Activated T-cell treated with anti-CD3 and anti-CD28 coated beads for 48 hours (primary cell): Measurements from ENCODE around the gene BDNF.
"Not testable (repeated sequence)": the region's sequence is repeated elsewhere in the genome, so short reads cannot be mapped to it uniquely, and the experiment has no call there.

ENCODE experiments used
- DNase-seq: peaks from one replicate; pipeline ENCODE4 v3.0.0-alpha.2; 2020; ENCODE audit warnings: low read depth

The BDNF gene

DNA sequence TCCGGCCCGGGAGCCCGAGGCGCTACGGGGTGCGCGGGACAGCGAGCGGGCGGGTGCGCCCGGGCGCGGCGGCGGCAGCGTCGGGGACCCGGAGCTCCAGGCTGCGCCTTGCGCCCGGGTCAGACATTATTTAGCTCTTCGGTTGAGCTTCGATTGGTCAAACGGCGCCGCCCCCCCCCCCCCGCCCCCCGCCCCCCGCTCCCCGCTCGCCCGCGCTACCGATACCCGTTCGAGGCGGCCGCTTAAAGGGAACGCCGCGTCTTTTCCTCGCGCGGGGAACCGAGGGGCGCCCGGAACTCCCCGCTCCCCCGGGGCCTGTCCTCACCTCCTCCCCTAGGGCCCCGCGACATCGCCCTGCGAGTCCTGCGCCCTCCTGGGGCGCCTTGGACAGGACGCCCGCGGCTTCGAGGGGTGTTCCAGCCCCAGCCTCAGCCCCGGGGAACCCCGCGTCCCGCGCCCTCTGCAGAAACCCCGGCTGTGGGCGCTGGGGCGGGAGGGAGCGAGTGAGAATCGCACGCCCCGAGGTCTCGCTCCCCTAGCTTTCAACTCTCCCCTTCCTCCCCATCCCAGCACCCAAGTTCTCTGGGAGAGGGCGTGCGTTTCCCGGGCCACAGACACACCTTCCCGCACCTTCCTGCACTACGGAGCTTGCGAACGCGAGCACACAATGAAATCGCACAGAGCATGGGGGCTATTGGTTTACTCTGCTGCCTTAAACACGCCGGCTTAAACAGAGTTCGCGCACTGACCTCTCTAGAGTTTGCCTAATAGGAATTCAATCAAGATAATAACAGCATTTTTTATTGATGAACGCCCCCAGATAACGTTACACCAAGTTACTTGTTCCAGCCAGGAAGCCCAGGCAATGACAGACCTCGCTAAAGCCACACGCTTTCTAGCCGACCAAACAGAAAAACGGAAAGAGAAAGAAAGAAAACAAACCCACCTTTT lies at the start of gene BDNF:
BDNF (minus strand) TSS at position 105 of the 951 bp plus-strand sequence. CDS start 41,891 bp downstream, outside the sequence.
- DNase-seq: no peak

DNA sequence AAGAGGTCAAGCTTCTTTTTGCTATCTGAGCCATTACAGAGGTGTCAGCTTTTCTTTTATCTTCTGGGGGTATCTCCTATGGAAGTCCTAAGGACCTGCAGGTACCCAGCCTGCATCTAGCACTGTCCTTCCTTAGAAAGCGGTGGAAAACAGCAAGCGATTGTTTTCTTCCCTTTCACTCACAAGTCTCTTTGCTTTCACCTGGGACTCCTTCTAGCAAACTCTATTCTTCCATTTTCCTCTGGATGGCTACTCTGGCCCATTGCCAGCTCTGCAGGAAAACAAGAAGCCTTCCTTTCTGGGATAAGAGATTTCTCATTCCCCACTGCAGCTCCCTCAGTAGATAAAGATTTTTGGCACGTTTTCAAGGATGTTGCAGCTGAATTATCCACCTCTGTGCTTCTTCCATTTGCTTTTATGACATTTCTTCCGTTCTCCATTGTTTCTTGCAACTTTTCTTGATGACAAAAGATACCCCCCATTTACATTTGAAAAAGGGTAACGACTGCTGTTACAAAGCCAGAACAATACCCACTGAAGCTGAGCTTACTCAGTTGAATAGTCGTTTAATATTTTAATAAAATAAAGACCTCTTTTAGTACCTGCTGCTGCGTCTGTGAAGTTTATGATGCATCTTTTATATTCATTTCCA lies 40.2 kb upstream of the BDNF start:
- no peak for DNase-seq

DNA sequence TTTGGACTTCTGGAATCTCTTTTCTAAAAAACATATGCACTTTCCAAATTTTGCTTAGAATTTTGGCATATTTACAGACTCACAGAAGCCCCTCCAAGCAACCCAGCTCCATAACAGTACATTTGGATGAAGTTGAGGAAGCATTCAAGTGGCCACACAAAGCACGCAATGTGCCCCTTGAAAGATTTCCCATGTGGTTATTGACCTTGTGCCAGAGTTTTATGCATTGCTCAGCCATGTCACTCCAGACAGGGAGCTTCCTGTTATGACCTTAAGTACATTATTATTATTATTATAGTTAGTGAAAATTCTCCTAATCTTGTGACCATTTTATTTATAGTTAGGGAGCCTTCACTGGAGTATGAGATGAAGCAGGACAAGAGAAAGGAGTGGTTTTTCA lies 35.0 kb upstream of the BDNF start:
- no peak for DNase-seq

DNA sequence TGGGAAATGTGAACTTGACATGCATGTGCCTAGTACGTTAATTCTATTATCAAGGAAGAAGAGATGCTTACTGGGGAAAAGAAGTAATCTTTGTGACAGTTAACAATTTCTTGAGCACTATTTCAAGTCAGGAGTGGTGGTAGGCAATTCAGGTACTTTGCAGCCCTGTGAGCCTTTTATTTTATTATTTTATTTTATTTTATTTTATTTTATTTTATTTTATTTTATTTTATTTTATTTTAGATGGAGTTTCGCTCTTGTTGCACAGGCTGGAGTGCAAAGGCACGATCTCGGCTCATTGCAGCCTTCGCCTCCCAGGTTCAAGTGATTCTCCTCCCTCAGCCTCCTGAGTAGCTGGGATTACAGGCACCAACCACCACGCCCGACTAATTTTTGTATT lies 31.5 kb upstream of the BDNF start:
- not testable (repeated sequence) for DNase-seq

DNA sequence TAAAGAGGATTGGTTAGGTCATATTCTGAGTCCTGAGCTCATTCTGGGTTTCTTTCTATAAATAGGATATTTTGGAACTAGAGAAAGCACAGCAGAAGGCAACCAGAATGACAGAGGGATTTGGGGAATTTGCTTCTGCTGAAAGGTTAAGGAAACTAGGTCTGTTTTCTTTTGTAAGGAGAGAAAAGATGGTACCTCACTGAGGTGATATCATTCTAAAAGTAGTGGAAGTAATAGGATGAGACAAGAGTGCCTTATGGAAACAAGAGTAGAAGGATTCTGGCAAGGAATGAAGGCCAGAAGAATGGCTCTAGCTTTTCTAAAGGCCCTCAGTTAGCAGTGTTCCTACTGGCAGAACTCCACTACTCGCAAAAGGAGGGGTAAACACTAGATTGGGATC lies 26.7 kb upstream of the BDNF start:
- no peak for DNase-seq

DNA sequence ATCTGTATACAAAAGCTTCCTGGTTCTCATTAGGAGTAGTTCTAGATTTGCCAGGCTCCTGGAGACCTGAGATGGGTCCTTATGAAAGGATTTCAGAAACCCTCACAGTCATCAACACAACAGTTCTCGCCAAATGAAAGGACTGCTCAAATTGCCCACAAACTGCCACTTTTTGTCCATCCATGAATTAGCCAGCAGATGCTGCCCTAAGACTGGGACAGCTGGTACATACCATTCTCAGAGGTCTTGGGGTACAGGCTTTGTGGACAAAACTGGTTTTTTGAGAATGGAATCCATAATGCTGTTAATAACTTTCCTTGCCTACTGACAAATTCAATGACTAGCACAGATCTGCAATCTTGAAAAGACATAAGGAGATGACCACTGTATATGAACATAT lies 23.4 kb upstream of the BDNF start:
- no peak for DNase-seq

DNA sequence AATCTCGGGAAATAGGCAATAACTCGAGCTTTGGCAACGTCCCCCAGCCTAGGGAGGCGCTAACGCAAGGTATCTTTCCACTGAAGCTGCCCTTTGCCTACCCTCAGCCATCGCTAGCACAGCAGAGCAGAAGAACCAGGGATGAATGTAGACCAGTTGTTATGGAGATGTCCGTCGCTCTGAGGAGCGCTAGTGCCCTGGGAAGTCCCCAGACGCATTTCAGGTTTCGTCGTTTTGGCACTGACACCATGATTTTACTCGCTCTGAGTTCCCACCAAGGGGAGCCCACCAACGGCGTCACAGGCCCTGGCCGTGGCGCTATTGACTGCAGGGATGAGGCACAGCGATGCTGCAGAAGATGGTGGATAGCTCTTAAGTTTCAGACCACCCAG lies 22.7 kb upstream of the BDNF start:
- no peak for DNase-seq

DNA sequence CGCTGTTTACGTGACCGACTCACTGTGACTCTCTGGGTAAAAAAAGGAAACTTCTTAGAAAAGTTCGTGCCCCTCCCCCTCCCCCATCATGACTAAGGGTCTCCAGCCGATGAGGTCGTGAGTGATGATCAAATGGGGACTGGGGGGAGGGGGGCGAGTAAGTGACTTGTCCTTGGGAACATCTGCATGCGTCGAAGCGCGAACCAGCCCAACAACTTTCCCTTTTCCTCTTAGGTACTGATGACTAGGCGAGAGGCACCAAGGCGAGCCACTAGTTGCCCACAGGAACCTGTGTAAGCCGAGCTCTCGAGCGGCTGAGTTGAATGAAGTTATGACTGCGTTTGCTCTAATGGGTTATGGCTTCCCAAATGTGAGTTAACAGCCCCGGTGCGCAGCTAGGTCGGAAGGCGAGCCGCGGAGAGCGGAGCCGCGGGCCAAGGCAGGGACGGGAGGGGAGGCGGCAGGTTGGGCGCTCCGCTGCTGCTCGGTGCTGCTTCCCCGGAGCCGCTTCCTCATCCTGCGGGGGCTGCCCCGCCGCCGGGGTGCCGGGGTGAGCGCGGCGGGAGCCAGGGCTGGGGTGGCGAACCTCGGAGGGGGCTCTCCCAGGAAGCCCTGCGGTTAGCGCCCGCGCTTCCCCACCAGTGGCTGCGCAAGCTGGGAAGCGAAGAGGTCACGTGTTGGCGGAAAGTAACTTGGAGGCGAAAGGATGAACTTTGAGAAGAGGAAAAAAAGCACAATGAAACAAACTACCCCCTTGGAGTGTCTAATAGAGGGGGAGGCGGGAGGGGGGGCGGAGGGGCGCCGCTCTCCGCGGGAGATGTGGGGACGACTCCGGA lies 22.1 kb upstream of the BDNF start:
- no peak for DNase-seq

DNA sequence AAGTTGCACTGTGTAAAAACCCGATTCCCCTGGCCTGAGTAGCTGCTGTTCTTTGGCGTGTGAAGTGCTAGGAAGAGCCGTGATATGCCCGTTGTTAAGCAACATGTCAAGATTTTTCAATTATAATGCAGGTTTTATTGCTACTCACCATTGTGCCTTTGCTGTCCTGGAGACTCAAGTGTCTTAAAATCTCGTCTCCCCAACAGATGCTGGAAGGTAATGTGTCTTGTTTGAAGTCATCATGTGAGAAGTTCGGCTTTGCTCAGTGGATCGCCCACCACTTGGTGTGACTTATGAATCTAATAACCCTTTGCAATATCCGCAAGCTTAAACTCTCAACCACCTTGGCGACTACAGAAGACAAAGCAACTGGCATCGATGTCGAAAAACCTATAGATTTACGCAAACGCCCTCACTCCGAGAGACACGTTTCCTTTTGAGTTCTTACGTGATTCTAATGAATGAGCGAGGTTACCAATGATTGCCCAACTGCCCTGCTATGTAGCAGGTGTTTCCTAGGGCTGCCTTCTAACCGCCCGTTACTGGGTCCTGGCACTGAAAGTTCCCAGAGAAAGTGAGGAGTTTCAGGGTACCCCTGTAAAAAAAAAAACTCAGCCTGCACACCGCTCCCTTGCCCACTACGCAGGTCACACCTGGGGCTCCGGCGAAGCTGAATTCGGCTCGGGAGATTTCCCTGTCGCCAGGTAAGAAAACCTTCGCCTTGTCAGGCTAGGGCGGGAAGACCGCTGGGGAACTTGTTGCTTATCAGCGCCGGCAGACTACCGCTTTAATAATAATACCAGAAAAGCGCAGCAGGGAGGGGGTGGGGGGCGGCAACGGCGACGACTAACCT lies 21.2 kb upstream of the BDNF start:
- DNase-seq: no peak

DNA sequence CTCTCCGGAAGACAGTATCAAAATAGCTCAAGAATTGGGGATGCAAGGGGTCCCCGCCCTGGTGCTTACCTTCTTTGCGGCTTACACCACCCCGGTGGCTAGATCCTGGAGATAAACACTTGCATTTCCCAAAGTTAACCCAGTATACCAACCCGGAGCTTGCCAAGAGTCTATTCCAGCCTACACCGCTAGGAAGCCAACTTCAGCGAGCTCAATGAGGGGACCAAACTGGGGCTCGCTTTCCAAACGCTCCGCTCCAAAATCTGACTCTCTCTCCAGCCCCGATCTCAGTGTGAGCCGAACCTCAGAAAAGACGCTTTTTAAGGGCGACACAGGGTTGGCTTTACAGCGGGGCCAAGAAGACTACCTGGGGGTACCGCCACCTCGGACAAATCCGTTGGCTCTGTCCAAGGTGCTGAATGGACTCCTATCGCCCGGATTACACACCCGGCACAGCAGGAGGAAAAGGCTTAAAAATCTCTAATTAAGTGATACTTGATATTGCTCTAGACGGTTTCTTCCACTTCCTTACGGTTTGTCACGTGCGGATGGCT lies 20.1 kb upstream of the BDNF start:
- DNase-seq: no peak

DNA sequence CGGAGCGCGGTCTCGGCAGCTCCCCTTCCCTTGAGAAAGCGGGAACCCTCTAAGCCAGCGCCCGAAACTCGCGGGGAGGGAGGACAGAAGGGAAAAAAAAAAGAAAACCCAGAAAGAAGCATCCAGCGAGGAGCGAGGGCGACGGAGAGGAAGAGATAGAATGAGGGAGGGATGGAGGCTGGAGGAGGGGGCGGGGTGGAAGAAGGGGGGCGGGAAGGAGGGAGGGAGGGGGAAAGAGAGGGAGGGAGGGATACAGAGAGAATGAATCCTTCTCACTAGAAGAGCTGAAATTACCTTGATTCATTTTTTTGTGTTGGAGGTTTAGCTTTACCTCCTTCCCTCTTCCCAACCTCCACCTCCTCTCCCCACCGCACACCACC lies 19.3 kb upstream of the BDNF start:
- DNase-seq: no peak

DNA sequence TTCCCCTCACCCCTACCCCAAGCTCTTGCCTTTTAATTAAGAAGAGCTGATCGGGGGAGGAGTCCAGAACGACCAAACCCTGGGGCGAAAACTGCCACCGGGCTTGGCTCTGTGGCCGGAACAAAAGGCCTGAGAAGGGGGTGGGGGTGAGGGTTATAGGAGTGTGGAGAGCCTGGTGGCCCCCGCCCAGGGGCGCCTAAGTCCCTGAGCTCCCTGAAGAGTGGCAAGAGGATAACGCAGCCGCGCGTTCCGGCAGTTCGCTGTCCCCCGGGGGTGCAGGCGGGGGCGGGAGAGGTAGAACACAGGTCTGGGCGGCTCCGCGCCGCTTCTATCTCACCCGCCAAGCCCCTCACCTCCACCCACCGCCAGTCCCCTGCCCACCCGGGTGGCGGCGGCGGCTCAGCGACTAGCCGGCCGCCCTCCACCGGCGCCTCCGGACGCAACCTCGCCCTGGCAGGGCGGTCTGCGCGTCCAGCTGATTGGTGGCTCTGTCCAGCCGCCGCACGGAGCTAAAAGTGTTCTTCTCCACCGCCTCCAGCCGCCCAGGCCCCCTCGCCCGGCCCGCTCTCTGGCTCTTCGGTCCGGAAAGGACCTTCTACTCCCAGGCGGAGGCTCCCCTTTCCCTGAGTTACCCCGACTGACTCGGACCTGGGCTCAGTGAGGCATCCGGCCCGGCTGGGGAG lies 18.7 kb upstream of the BDNF start:
- DNase-seq: no peak

DNA sequence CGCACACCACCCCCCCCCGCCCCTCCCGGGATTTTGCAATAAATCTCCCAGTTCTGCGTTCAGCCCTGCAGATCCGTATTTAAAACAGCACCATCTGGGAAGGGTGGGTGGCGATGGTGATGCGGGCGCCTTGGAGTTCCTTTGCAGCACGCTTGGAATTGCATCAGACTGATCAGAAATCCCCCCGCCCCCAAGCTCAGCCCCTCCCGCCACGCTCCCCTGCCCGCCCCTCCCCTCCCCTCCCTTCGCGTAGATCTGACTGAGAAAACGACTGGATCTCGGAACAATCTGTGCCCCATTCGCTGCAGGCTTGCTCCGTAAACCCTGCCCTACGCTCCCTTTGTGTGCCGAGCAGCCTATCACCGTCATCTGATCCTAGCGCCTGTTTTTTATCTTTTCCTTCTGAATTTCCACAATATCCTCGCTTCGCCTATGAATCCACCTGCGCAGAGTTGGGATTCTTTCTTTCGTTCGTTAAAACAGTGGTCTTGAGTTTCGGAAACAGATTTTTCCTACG lies 18.1 kb upstream of the BDNF start:
- no peak for DNase-seq

DNA sequence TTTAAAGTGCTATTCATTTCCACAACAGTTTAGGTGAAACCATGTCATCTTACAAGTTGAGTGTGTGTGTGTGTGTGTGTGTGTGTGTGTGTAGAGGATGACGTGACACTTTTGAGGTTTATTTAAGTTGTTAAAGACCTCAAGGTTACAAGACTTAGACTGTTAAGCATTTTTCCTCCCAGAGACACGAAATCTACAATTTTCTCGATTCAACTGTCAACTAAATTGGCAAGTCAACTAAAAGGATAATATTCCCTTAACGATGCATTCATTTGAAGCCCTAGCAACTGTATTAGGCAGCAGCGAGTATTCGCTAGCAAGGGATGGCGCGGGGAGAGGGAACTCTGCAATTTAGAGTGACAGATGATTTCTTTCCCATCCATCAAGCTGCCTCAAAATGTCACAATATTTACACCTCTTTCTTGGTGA lies 17.6 kb upstream of the BDNF start:
- no peak for DNase-seq

DNA sequence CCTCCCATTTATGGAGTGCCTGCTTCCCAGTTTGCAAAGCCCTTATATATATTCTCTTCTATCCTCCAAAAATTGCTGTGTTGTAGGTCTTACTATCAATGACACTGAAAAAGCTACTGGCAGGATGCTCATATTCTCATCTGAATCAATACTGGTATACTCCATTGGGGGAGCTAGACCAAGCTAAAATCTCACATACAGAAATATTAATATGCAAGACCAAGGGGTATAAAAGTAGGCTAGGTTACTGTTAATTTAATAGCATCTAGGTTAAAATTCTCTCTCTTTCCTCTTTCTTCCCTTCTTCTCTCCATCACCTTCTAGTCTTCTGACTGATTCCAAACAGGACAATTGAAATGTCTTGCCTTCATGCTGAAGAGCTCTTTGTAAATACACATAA lies 17.1 kb upstream of the BDNF start:
- no peak for DNase-seq

DNA sequence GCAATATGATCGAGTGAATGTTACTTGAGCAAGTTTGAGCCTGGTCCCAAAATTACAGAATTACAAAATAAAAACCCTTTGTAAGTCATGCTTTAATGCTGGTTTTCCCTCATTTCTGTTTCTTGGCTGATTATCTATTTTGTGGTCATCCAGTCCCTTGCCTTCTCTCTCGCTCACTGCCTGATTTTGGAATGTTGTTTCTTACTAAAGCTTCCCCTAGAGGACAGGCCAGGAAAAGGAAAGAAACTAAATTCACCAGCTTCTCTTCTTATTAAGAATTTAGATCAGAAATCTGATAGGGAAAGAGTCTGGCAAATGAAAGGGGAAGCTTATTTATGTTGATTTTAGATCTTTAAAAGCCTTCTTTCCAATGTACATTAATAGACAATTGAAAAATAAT lies 16.6 kb upstream of the BDNF start:
- DNase-seq: no peak

DNA sequence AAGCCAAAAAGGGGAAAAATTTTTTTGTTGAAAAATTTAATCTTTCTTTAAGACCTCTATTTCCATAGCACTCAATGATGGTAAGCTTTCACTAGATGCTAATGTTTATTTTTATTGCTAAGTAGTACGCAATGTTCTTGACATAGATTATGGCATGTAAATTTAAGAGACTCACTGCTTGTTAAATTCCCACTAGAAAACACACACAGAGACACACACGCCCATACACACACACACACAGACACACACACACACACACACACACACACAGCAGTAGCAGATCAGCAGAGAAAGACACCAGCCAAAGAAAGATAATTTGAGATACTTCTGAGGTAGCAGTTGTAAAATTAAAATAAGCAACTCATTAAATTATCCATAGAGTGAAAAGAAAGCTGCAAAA lies 16.0 kb upstream of the BDNF start:
- no peak for DNase-seq

DNA sequence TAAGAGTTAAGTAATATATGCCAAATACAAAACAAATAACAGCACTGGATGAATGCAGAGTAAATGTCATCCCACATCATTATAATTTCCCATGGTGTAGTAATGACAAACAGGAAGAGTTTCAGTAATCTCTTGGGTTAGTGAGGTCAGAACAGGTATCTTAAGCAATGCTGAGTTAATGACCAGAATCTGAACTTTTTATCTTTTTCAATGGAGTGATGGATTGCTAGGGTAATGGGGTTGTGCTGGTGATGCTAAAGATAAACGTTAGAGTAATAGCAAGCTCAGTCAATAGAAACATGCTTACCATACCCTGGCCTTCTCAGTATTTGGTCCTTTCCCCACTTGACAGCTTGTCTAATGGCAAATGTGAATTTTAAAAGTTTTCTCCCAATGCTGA lies 11.5 kb upstream of the BDNF start:
- DNase-seq: no peak

DNA sequence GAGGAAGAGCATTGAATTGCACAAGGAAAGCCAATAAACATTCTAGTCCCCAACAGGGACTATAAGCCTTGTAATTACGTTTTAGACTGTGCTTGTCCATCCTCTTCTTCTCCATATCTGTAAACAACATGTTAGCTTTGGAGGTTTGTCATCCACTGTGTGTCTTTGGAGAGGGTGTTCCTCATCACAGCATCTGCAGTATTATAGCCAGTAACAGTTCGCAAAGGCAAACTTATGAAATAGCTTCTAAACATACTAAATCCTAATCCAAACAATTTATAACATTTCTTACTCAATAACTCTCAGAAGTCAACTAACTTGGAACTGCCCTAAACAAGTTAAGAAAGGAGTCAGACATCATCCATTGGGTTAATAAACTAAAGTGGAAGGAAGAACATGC lies 10.3 kb upstream of the BDNF start:
- DNase-seq: no peak

DNA sequence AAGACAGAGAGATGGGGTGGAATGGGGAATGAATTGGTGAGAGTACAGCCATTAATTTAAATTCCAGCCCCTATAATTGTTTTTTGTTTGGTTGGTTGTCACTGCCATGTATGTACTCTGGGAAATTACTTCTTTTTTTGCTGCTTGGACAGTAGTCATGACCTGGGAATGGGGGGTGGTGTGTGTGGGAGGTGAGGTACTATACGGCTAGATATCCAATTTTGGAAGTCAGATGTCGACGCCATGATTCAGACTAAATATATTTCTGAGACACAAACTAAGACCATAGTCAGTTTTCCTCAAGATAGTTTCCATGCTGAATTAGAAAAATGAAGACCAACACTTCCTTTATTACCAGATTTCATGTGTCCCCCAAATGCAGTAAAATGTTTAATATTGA lies 7.4 kb upstream of the BDNF start:
- no peak for DNase-seq
